B cell (primary cell): ENCODE measurements around the gene ZNF358.

Experiments
- EZH2 ChIP-seq: IDR thresholded peaks from 2 replicates; pipeline ENCODE4 v1.6.1; 2012; ENCODE audit warnings: borderline replicate concordance, low read depth, mild to moderate bottlenecking, moderate library complexity, low read length; ENCODE audit not compliant: insufficient read depth, poor library complexity, severe bottlenecking
- TF ChIP-seq, protein P1 (sequence below): fragments of 200-600 bp; IDR thresholded peaks from one replicate; pipeline ENCODE4 v1.8.0; 2022; ENCODE audit warnings: antibody characterized with exemption, mild to moderate bottlenecking

GRCh38 chr19:7516333-7516732 lies 430 bp downstream of the ZNF358 start:
- TF ChIP-seq EZH2 = no peak
- TF ChIP-seq, protein P1, sequence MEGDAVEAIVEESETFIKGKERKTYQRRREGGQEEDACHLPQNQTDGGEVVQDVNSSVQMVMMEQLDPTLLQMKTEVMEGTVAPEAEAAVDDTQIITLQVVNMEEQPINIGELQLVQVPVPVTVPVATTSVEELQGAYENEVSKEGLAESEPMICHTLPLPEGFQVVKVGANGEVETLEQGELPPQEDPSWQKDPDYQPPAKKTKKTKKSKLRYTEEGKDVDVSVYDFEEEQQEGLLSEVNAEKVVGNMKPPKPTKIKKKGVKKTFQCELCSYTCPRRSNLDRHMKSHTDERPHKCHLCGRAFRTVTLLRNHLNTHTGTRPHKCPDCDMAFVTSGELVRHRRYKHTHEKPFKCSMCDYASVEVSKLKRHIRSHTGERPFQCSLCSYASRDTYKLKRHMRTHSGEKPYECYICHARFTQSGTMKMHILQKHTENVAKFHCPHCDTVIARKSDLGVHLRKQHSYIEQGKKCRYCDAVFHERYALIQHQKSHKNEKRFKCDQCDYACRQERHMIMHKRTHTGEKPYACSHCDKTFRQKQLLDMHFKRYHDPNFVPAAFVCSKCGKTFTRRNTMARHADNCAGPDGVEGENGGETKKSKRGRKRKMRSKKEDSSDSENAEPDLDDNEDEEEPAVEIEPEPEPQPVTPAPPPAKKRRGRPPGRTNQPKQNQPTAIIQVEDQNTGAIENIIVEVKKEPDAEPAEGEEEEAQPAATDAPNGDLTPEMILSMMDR = no peak
